AG20443 (cell line): Measurements from ENCODE around the gene ZNF98.

ENCODE experiments used
- DNase-seq: peaks from one replicate; pipeline ENCODE4 v3.0.0; 2012; ENCODE audit warnings: low spot score, mixed read lengths

ZNF98 gene

GRCh38 chr19:22422211-22422610 lies at the start of gene ZNF98:
ZNF98 (minus strand) TSS chr19:22422346; CDS start chr19:22422224, 122 bp downstream.
- no peak for DNase-seq

- no peak for DNase-seq
Measured at GRCh38 chr19:22446605-22447004, 24.5 kb upstream of the ZNF98 start.

GRCh38 chr19:22438011-22438410 lies 15.9 kb upstream of the ZNF98 start:
- DNase-seq: no peak

- DNase-seq: no peak
Measured at GRCh38 chr19:22427960-22428913, 6.1 kb upstream of the ZNF98 start.

GRCh38 chr19:22427547-22427946 lies 5.4 kb upstream of the ZNF98 start:
- DNase-seq: no peak

GRCh38 chr19:22426901-22427300 lies 4.8 kb upstream of the ZNF98 start:
- DNase-seq: no peak

GRCh38 chr19:22421797-22422196 lies 349 bp downstream of the ZNF98 start:
- DNase-seq: no peak

- no peak for DNase-seq
Measured at GRCh38 chr19:22354665-22355064, 67.5 kb downstream of the ZNF98 start.
